Activated CD4-positive, alpha-beta T cell treated with anti-CD3 and anti-CD28 coated beads for 36 hours (primary cell): ENCODE results near the gene ALG3. TPM values are rescaled to one million over a fixed set of nuclear protein-coding genes. Genes with fewer than 3 reads are reported as not detected.

Experiments used
- ATAC-seq: fragments of 200-7000 bp; cut with Tn5 transposase; one replicate; pipeline ENCODE4 v1.10.0; 2021; ENCODE audit warnings: mild to moderate bottlenecking, moderate library complexity
- CTCF ChIA-PET: fragments of 350-600 bp; sonication (Branson Sonifier 250); formaldehyde crosslinking; loops from one replicate; lab custom pipeline; 2021; ENCODE audit warnings: antibody characterized with exemption; lab: Charles Lee
- POLR2A ChIA-PET: fragments of 350-600 bp; sonication (Branson Sonifier 250); formaldehyde crosslinking; loops from one replicate; lab custom pipeline; 2021; ENCODE audit warnings: antibody characterized with exemption, inconsistent platforms; lab: Charles Lee
- DNase-seq: peaks from one replicate; pipeline ENCODE4 v3.0.0-alpha.2; 2020
- H3K27ac Mint-ChIP-seq: one replicate; pipeline ENCODE4 v1.8.0; 2021; ENCODE audit warnings: mixed read lengths
- H3K27me3 Mint-ChIP-seq: one replicate; pipeline ENCODE4 v1.8.0; 2021; ENCODE audit warnings: mixed read lengths
- H3K36me3 Mint-ChIP-seq: one replicate; pipeline ENCODE4 v1.8.0; 2021; ENCODE audit warnings: low read depth, mixed read lengths
- H3K4me1 Mint-ChIP-seq: one replicate; pipeline ENCODE4 v1.8.0; 2021; ENCODE audit warnings: mixed read lengths
- H3K4me3 Mint-ChIP-seq: one replicate; pipeline ENCODE4 v1.8.0; 2021; ENCODE audit warnings: mild to moderate bottlenecking, moderate library complexity, mixed read lengths
- H3K9me3 Mint-ChIP-seq: one replicate; pipeline ENCODE4 v1.8.0; 2021; ENCODE audit warnings: low read depth, mixed read lengths
- intact Hi-C, 2 experiments: fragments of 100-400 bp; cut with DNase I in 1 of 2; cut with micrococcal nuclease in 1 of 2; formaldehyde crosslinking; loops; one replicate each; pipeline versions ENCODE4 v1.14.2 to v1.15.1; 2022 to 2024; cut with DNase I, micrococcal nuclease
- microRNA-seq: library from miRNA; unstranded; fragments of <30 nt; microRNA quantifications from one replicate; pipeline ENCODE4 v1.2.0, GENCODE V29; 2021; ENCODE audit warnings: borderline replicate concordance
- total RNA-seq, 2 experiments: library from RNA; stranded (reverse); gene quantifications; one replicate each; pipeline ENCODE4 v1.2.3, GENCODE V29; 2021

ALG3 gene
- total RNA-seq, 2 experiments from 2014 or later, result 39.9 to 40.9 TPM

DNA sequence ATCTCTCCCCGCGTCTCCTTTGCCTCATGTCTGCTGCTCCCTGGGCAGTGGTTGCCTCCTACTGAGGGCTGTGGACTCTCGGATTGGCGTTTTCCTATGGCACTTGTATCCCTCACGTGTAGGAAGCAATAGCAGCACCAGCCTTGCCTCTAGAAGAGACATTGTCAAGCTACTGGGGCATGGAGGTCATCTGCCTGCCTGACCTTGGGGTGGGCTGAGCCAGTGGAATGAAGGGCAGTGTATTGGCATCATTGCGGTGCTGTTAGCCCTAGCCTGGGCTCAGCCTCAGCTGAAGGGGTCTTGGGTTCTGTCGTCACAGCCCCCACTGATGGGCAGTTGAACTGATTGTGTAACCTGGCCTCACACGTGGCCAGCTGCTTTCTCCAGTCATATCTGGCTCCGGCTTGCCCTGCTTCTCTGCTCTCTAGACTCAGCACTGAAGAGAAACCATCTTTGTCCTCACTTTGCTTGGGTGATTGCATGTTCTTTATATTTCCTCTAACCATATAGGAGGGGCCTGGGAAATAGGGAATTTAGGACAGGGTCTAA is 54.7 kb downstream of the ALG3 start:
- CTCF ChIA-PET, result interaction anchor here (1.3 kb wide), 1 partner anchor 33 kb away, joined by 5 read pairs; no protein-coding TSS in a partner anchor

DNA sequence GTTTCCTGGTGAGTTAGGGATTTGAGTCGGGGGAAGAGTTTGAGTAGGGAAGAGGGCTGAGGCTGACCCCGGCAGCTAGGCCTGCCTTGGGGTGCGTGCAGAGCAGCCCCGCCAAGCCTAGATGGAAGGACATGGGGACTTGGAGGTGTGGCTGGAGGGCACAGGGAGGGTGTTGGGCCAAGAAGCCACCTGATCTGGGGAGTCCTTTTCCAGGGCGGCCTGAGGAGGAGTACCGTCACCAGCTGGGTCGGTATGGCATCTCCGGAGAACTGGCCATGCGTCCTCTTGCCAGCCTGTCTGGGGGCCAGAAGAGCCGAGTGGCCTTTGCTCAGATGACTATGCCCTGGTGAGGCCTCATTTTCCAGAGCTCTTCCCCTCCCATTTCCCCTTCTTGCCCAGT is 55.9 kb downstream of the ALG3 start:
- DNase-seq, result no peak
- ChIA-PET POLR2A (no interaction called here), CTCF (no interaction called here)
- ATAC-seq, result no peak
- no peak overlapping the region for H3K27ac Mint-ChIP-seq
- H3K36me3 Mint-ChIP-seq, result peaks cover 33% of the 10 kb centered on the region
- H3K27me3 Mint-ChIP-seq, result no peaks in the 10 kb centered on the region
- H3K4me3 Mint-ChIP-seq, result no peak overlapping the region
- no peaks in the 10 kb centered on the region for H3K9me3 Mint-ChIP-seq
- H3K4me1 Mint-ChIP-seq, result peaks cover 14% of the 10 kb centered on the region
- intact Hi-C loops, result no loop called here

More for the DNA sequence above, 54.7 kb downstream of the ALG3 start:
- H3K9me3 Mint-ChIP-seq, result no peaks in the 10 kb centered on the region
- POLR2A ChIA-PET, result interaction anchor here (0.6 kb wide), 1 partner anchor 221 kb away, joined by 3 read pairs; no protein-coding TSS in a partner anchor
- H3K4me1 Mint-ChIP-seq, result peaks cover 5% of the 10 kb centered on the region
- no peaks in the 10 kb centered on the region for H3K27me3 Mint-ChIP-seq
- ATAC-seq (no peak), DNase-seq (no peak)
- H3K4me3 Mint-ChIP-seq, result no peak overlapping the region
- intact Hi-C loops, result no loop called here
- no peak overlapping the region for H3K27ac Mint-ChIP-seq
- peaks cover 28% of the 10 kb centered on the region for H3K36me3 Mint-ChIP-seq

Small RNA genes lying within 50 kb of the gene (microRNA-seq; reads per million reads assigned to microRNA genes)
- gene MIR1224, result not detected

Other genes with a start within 250 kb of the ALG3 start
- gene ABCC5, start 231.1 kb downstream of the ALG3 start, total RNA-seq, result 10 to 100 TPM; 12.5 to 15.8 TPM
- not detected for gene HTR3D, start 217.2 kb downstream of the ALG3 start, total RNA-seq
- gene HTR3C, start 195.9 kb downstream of the ALG3 start, total RNA-seq, result not detected
- not detected for gene HTR3E, start 151.9 kb downstream of the ALG3 start, total RNA-seq
- gene EIF2B5, start 113.6 kb downstream of the ALG3 start, total RNA-seq, result 10 to 100 TPM; 46.4 to 60.6 TPM
- gene DVL3, start 93.6 kb downstream of the ALG3 start, total RNA-seq, result 10 to 100 TPM; 24.9 to 29.6 TPM
- gene AP2M1, start 74.1 kb downstream of the ALG3 start, total RNA-seq, result 100 to 1,000 TPM; 192 to 204 TPM
- gene ABCF3, start 62.8 kb downstream of the ALG3 start, total RNA-seq, result 10 to 100 TPM; 58.2 to 66.2 TPM
- gene VWA5B2, start 19.4 kb downstream of the ALG3 start, total RNA-seq, result not detected
- 1 to 10 TPM; 4.8 to 5.8 TPM for gene EEF1AKMT4, start 710 bp upstream of the ALG3 start, total RNA-seq
- gene CAMK2N2, start 12.6 kb upstream of the ALG3 start, total RNA-seq, result under 1 TPM; 0.18 to 0.25 TPM
- not detected for gene ECE2, start 27.1 kb upstream of the ALG3 start, total RNA-seq
- 100 to 1,000 TPM; 207 to 236 TPM for gene PSMD2, start 50.3 kb upstream of the ALG3 start, total RNA-seq
- gene EIF4G1, start 65.6 kb upstream of the ALG3 start, total RNA-seq, result 100 to 1,000 TPM; 479 to 556 TPM
- 1 to 10 TPM; 3.7 to 4.5 TPM for gene FAM131A, start 88.6 kb upstream of the ALG3 start, total RNA-seq
- gene CLCN2, start 112.6 kb upstream of the ALG3 start, total RNA-seq, result 1 to 10 TPM; 4.6 to 4.7 TPM
- 100 to 1,000 TPM; 130 to 143 TPM for gene POLR2H, start 112.7 kb upstream of the ALG3 start, total RNA-seq
- not detected for gene THPO, start 129.2 kb upstream of the ALG3 start, total RNA-seq
- under 1 TPM in 1 of 2 experiments, not detected in 1; 0.23 TPM for gene CHRD, start 131.1 kb upstream of the ALG3 start, total RNA-seq